Sigmoid colon (tissue), 4 donors: ENCODE results near the gene TSPOAP1.

ENCODE experiments used
- EP300 ChIP-seq, 4 donors: sonication (generic); formaldehyde crosslinking; IDR thresholded peaks; one replicate each; pipeline ENCODE4 v1.6.1; 2017; ENCODE audit warnings: antibody characterized with exemption in 4 of 4
- TF ChIP-seq, protein P1 (sequence below), 4 experiments: fragments of 450-650 bp in 3 of 4; fragments of 200-600 bp in 1 of 4; IDR thresholded peaks; one replicate each; pipeline ENCODE4 v1.5.1; 2016 to 2019; ENCODE audit warnings: antibody characterized with exemption in 4 of 4, mild to moderate bottlenecking in 3 of 4, moderate library complexity in 2 of 4

DNA sequence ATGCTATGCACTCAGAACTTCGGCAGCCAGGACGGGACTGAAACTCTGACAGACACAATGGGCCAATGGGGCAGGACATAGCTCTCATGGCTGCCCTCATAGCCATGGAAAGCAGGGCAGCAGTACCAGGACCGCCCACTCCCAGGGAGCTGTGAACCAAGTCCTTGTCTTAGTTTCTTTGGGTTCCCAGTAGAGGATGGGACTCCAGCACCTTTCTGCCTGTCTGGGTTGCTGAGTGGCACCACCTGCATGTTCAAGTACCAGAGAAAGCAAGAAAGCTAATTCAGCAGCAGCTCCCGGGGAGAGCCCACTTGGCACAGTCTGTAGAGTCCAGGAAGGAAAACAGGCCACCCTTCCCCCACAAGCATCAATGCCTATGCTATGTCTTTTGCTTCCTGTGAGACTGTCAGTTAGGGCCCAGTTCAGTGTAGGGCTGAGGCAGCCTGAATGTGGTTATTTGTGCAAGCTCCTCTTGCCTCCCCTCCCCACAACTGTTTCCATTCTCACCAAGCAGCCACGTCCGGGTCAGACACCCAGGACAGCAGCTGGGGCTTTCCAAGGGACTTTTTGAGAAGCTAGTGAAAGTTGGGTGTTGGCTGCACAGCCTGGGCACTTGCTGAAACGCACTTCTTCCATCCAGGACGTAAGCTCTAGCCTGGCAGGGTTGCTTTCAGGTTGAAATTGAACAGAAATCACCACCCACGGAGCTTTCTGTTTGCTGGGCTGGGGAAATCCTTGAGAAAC is 15.6 kb upstream of the TSPOAP1 start:
- TF ChIP-seq, protein P1, sequence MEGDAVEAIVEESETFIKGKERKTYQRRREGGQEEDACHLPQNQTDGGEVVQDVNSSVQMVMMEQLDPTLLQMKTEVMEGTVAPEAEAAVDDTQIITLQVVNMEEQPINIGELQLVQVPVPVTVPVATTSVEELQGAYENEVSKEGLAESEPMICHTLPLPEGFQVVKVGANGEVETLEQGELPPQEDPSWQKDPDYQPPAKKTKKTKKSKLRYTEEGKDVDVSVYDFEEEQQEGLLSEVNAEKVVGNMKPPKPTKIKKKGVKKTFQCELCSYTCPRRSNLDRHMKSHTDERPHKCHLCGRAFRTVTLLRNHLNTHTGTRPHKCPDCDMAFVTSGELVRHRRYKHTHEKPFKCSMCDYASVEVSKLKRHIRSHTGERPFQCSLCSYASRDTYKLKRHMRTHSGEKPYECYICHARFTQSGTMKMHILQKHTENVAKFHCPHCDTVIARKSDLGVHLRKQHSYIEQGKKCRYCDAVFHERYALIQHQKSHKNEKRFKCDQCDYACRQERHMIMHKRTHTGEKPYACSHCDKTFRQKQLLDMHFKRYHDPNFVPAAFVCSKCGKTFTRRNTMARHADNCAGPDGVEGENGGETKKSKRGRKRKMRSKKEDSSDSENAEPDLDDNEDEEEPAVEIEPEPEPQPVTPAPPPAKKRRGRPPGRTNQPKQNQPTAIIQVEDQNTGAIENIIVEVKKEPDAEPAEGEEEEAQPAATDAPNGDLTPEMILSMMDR (IDR thresholded peaks at IDR 0.05), result no peak
- TF ChIP-seq EP300 (IDR thresholded peaks at IDR 0.05), result no peak
